HepG2 (cell line): ENCODE measurements around the gene TEAD3. TPM values are rescaled to one million over a fixed set of nuclear protein-coding genes. Genes with fewer than 3 reads are reported as not detected.

Experiments
- KDM4B ChIP-seq: sonication (generic); formaldehyde crosslinking; IDR thresholded peaks from 2 replicates; pipeline ENCODE4 v1.4.0; 2020; ENCODE audit warnings: missing genetic modification reagents
- POLR2AphosphoS2 ChIP-seq: IDR thresholded peaks from 2 replicates; pipeline ENCODE4 v1.6.1; 2011; ENCODE audit warnings: low read depth, low read length, improper control_type of control experiment
- TAF15 ChIP-seq: fragments of 200-400 bp; formaldehyde crosslinking; IDR thresholded peaks from one replicate; pipeline ENCODE4 v1.6.1; 2018; ENCODE audit warnings: mild to moderate bottlenecking, low read depth, low read length; ENCODE audit not compliant: poor library complexity, severe bottlenecking
- ZNF232 ChIP-seq: sonication (generic); formaldehyde crosslinking; IDR thresholded peaks from 2 replicates; pipeline ENCODE4 v1.4.0; 2020; ENCODE audit warnings: missing genetic modification reagents, borderline replicate concordance
- ZNF441 ChIP-seq: sonication (generic); formaldehyde crosslinking; IDR thresholded peaks from 2 replicates; pipeline ENCODE4 v1.7.0; 2021; ENCODE audit warnings: missing genetic modification reagents, borderline replicate concordance
- ZNF446 ChIP-seq: sonication (generic); formaldehyde crosslinking; IDR thresholded peaks from 2 replicates; pipeline ENCODE4 v1.5.0; 2020; ENCODE audit warnings: mild to moderate bottlenecking, missing genetic modification reagents
- ZNF75D ChIP-seq: sonication (generic); formaldehyde crosslinking; IDR thresholded peaks from 2 replicates; pipeline ENCODE4 v1.8.1; 2023; ENCODE audit warnings: missing genetic modification reagents, mild to moderate bottlenecking, borderline replicate concordance
- polyA plus RNA-seq, 8 experiments: library from polyadenylated mRNA; depleted of rRNA in 3 of 8; stranded (reverse) in 7 of 8; unstranded in 1 of 8; fragments of >200 nt; fragmentation: Illumina TruSeq in 4 of 8; extraction: Trizol in 4 of 8; gene quantifications; 2 replicates each; pipeline versions ENCODE4 v1.2.1 to v1.2.3, GENCODE V29; 2011 to 2016; ENCODE audit warnings: low read depth in 4 of 8, missing spikeins in 1 of 8, mixed read lengths in 1 of 8; ENCODE audit not compliant: insufficient read depth in 1 of 8
- total RNA-seq, 5 experiments: library from RNA; depleted of rRNA; stranded (reverse); fragments of >200 nt; fragmentation: Illumina TruSeq; extraction: Trizol; gene quantifications; 2 replicates each; pipeline ENCODE4 v1.2.3, GENCODE V29; 2016; ENCODE audit warnings: low read depth in 1 of 5
- TF ChIP-seq, protein P1 (sequence below): sonication (generic); formaldehyde crosslinking; IDR thresholded peaks from 2 replicates; pipeline ENCODE4 v1.4.0; 2020; ENCODE audit warnings: mild to moderate bottlenecking, missing genetic modification reagents
- TF ChIP-seq, protein P2 (sequence below): sonication (generic); formaldehyde crosslinking; IDR thresholded peaks from 2 replicates; pipeline ENCODE4 v1.4.0; 2020; ENCODE audit warnings: mild to moderate bottlenecking, missing genetic modification reagents
- TF ChIP-seq, protein P3 (sequence below): sonication (generic); formaldehyde crosslinking; IDR thresholded peaks from 2 replicates; pipeline ENCODE4 v1.4.0; 2020; ENCODE audit warnings: missing genetic modification reagents
- TF ChIP-seq, protein P4 (sequence below): sonication (generic); formaldehyde crosslinking; IDR thresholded peaks from 2 replicates; pipeline ENCODE4 v1.5.0; 2020; ENCODE audit warnings: mild to moderate bottlenecking, missing genetic modification reagents
- TF ChIP-seq, protein P5 (sequence below): sonication (generic); formaldehyde crosslinking; IDR thresholded peaks from 2 replicates; pipeline ENCODE4 v1.8.0; 2022; ENCODE audit warnings: mild to moderate bottlenecking, missing genetic modification reagents, borderline replicate concordance
- TF ChIP-seq, protein P6 (sequence below), 2 experiments: sonication (generic) in 1 of 2; formaldehyde crosslinking in 1 of 2; IDR thresholded peaks; 2 replicates each; pipeline versions ENCODE4 v1.4.0 to v1.6.1; 2016 to 2020; ENCODE audit warnings: borderline replicate concordance in 1 of 2, low read depth in 1 of 2, mild to moderate bottlenecking in 1 of 2, missing genetic modification reagents in 1 of 2

TEAD3 gene
- total and polyA plus RNA-seq, 2 of the 13 experiments (the other 11 are each of a cell fraction or from before 2014, with no cell fraction given), result 15.1 to 16.5 TPM

DNA sequence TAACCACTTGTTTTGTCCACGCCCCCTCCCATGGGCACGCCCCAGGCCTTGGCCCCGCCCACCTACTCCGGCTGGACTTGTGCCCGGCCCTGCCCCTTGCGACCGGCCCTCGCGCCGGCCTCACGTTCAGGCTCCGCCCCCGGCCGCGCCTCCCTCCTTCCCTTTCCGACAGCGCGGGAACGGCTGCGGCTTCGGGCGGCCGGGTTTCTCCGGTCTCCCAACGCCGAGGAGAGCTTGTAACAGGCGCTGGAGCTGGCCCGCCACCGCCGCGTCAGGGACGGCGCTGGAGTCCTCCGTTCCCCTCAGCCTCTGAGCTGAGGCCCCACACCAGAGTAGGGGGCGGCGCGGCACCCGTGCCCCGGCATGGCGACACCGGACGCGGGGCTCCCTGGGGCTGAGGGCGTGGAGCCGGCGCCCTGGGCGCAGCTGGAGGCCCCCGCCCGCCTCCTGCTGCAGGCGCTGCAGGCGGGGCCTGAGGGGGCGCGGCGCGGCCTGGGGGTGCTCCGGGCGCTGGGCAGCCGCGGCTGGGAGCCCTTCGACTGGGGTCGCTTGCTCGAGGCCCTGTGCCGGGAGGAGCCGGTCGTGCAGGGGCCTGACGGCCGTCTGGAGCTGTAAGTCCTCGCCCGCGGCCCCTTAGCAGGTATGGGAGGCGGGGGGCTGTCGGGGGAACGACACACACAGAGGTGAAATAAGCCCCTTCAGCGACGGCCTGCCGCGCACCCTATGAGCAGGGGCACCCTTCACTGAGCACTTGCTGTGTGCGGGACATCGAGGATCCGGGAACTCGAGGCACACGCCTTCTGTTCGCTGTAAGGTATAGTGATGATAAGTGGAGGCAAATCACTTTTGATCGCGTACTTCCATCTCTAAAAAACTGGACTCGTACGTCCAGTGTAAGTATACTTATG, 44.4 kb downstream of the TEAD3 start, which contains the start of gene FANCE (continued):
- TF ChIP-seq, protein P1, sequence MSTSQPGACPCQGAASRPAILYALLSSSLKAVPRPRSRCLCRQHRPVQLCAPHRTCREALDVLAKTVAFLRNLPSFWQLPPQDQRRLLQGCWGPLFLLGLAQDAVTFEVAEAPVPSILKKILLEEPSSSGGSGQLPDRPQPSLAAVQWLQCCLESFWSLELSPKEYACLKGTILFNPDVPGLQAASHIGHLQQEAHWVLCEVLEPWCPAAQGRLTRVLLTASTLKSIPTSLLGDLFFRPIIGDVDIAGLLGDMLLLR (CRISPR knock-in tag), result peak; percentile 35; the same call in 1 of the 2 replicates
- no peak for TF ChIP-seq POLR2AphosphoS2
- TF ChIP-seq, protein P2, sequence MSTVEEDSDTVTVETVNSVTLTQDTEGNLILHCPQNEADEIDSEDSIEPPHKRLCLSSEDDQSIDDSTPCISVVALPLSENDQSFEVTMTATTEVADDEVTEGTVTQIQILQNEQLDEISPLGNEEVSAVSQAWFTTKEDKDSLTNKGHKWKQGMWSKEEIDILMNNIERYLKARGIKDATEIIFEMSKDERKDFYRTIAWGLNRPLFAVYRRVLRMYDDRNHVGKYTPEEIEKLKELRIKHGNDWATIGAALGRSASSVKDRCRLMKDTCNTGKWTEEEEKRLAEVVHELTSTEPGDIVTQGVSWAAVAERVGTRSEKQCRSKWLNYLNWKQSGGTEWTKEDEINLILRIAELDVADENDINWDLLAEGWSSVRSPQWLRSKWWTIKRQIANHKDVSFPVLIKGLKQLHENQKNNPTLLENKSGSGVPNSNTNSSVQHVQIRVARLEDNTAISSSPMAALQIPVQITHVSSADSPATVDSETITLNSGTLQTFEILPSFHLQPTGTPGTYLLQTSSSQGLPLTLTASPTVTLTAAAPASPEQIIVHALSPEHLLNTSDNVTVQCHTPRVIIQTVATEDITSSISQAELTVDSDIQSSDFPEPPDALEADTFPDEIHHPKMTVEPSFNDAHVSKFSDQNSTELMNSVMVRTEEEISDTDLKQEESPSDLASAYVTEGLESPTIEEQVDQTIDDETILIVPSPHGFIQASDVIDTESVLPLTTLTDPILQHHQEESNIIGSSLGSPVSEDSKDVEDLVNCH (CRISPR knock-in tag), result no peak
- TF ChIP-seq TAF15, result peak; percentile 18
- TF ChIP-seq, protein P3, sequence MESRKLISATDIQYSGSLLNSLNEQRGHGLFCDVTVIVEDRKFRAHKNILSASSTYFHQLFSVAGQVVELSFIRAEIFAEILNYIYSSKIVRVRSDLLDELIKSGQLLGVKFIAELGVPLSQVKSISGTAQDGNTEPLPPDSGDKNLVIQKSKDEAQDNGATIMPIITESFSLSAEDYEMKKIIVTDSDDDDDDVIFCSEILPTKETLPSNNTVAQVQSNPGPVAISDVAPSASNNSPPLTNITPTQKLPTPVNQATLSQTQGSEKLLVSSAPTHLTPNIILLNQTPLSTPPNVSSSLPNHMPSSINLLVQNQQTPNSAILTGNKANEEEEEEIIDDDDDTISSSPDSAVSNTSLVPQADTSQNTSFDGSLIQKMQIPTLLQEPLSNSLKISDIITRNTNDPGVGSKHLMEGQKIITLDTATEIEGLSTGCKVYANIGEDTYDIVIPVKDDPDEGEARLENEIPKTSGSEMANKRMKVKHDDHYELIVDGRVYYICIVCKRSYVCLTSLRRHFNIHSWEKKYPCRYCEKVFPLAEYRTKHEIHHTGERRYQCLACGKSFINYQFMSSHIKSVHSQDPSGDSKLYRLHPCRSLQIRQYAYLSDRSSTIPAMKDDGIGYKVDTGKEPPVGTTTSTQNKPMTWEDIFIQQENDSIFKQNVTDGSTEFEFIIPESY (CRISPR knock-in tag), result no peak
- TF ChIP-seq ZNF232 (CRISPR knock-in tag), result no peak
- TF ChIP-seq, protein P4, sequence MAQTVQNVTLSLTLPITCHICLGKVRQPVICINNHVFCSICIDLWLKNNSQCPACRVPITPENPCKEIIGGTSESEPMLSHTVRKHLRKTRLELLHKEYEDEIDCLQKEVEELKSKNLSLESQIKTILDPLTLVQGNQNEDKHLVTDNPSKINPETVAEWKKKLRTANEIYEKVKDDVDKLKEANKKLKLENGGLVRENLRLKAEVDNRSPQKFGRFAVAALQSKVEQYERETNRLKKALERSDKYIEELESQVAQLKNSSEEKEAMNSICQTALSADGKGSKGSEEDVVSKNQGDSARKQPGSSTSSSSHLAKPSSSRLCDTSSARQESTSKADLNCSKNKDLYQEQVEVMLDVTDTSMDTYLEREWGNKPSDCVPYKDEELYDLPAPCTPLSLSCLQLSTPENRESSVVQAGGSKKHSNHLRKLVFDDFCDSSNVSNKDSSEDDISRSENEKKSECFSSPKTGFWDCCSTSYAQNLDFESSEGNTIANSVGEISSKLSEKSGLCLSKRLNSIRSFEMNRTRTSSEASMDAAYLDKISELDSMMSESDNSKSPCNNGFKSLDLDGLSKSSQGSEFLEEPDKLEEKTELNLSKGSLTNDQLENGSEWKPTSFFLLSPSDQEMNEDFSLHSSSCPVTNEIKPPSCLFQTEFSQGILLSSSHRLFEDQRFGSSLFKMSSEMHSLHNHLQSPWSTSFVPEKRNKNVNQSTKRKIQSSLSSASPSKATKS (CRISPR knock-in tag), result no peak
- peak; percentile 43; the same call in 1 of the 2 replicates for TF ChIP-seq KDM4B (CRISPR knock-in tag)
- TF ChIP-seq, protein P5, sequence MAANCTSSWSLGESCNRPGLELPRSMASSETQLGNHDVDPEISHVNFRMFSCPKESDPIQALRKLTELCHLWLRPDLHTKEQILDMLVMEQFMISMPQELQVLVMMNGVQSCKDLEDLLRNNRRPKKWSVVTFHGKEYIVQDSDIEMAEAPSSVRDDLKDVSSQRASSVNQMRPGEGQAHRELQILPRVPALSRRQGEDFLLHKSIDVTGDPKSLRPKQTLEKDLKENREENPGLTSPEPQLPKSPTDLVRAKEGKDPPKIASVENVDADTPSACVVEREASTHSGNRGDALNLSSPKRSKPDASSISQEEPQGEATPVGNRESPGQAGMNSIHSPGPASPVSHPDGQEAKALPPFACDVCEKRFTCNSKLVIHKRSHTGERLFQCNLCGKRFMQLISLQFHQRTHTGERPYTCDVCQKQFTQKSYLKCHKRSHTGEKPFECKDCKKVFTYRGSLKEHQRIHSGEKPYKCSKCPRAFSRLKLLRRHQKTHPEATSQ (CRISPR knock-in tag), result peak; percentile 93
- TF ChIP-seq, protein P6, sequence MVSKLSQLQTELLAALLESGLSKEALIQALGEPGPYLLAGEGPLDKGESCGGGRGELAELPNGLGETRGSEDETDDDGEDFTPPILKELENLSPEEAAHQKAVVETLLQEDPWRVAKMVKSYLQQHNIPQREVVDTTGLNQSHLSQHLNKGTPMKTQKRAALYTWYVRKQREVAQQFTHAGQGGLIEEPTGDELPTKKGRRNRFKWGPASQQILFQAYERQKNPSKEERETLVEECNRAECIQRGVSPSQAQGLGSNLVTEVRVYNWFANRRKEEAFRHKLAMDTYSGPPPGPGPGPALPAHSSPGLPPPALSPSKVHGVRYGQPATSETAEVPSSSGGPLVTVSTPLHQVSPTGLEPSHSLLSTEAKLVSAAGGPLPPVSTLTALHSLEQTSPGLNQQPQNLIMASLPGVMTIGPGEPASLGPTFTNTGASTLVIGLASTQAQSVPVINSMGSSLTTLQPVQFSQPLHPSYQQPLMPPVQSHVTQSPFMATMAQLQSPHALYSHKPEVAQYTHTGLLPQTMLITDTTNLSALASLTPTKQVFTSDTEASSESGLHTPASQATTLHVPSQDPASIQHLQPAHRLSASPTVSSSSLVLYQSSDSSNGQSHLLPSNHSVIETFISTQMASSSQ (IDR thresholded peaks at IDR 0.05; ENCODE audit: low read depth), result no peak
- TF ChIP-seq, protein P6 (CRISPR knock-in tag; IDR thresholded peaks at IDR 0.05; ENCODE audit: borderline replicate concordance), result no peak; the same call in 1 of the 2 replicates
- TF ChIP-seq ZNF75D (CRISPR knock-in tag), result no peak
- TF ChIP-seq ZNF441 (CRISPR knock-in tag), result peak; percentile 63; the same call in 1 of the 2 replicates
- TF ChIP-seq ZNF446, result peak; percentile 58; the same call in 1 of the 2 replicates
